HG02973 (cell line): ENCODE measurements around the gene SLC27A5.
"Not testable (repeated sequence)": the region's sequence is repeated elsewhere in the genome, so short reads cannot be mapped to it uniquely, and the experiment has no call there.

Source experiments
- ATAC-seq: cut with Tn5 transposase; IDR thresholded peaks from one replicate; pipeline ENCODE4 v1.9.1; 2021; ENCODE audit warnings: moderate library complexity; ENCODE audit not compliant: unreplicated experiment

SLC27A5 gene

DNA sequence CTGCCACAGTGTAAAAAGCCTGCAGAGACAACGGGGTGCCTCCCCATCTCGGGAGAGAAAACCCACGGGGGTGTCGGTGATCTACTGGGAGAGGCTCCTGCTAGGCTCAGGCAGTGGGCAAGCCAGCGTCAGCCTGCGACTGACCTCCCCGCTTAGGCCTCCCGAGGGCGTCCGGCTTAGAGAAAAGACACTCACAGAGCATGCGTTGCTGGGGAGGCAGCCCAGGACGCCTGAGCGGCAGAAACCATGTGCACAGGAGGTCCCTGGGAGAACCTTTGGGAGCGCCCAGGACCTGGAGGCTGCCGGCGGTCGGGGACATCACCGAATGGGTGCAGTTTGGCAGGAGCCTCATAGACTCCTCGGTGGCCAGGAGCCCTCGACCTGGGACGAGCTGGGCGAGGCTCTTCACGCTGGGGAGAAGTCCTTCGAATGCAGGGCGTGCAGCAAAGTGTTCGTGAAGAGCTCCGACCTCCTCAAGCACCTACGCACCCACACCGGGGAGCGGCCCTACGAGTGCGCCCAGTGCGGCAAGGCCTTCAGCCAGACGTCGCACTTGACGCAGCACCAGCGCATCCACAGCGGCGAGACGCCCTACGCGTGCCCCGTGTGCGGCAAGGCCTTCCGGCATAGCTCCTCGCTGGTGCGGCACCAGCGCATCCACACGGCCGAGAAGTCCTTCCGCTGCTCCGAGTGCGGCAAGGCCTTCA, 40.8 kb downstream of the SLC27A5 start:
- ATAC-seq = not testable (repeated sequence)

GRCh38 chr19:58469241-58470013, 42.4 kb downstream of the SLC27A5 start:
- no peak for ATAC-seq

GRCh38 chr19:58468216-58468839, 43.5 kb downstream of the SLC27A5 start:
- ATAC-seq = no peak

- peak; percentile 92 for ATAC-seq
Measured at GRCh38 chr19:58466760-58467589, 44.8 kb downstream of the SLC27A5 start, which contains the start of gene ZNF324. TSS of gene ZNF324 (plus strand) at chr19:58467080. CDS start at chr19:58469186, 2,106 bp downstream.

DNA sequence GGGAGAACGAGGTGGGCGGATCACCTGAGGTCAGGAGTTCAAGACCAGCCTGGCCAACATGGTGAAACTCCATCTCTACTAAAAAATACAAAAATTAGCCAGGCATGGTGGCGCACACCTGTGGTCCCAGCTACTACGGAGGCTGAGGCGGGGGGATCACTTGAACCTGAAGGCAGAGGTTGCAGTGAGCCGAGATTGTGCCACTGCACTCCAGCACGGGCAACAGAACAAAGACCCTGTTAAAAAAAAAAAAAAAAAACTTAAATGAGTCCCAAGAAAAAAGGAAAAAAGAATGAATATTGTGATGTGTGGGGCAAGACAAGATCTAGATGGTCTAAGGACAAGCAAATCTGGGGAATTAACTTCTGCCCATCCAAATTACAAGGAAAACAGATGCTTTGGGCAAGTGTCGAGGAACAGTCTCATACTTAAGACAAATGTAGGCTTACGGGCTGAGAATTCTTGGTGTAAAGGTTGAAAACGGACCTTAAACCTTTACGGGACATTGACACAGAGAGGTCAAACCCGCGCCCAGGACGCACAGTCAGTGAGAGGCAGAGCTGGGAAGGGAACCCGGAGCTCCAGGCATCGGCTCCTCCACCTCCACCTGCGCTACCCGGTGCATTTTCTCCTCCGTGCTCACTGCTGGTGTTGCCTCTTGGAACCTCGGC, 45.6 kb downstream of the SLC27A5 start:
- ATAC-seq = peak; percentile 10

- ATAC-seq = no peak
Measured at GRCh38 chr19:58460039-58460438, 51.8 kb downstream of the SLC27A5 start.

DNA sequence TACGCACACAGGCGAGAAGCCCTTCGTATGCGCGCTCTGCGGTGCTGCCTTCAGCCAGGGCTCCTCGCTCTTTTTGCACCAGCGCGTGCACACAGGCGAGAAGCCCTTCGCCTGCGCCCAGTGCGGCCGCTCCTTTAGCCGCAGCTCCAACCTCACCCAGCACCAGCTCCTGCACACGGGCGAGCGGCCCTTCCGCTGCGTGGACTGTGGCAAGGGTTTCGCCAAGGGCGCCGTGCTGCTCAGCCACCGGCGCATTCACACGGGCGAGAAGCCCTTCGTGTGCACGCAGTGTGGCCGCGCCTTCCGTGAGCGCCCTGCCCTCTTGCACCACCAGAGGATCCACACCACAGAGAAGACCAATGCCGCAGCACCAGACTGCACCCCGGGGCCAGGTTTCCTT, 55.7 kb downstream of the SLC27A5 start:
- no peak for ATAC-seq

DNA sequence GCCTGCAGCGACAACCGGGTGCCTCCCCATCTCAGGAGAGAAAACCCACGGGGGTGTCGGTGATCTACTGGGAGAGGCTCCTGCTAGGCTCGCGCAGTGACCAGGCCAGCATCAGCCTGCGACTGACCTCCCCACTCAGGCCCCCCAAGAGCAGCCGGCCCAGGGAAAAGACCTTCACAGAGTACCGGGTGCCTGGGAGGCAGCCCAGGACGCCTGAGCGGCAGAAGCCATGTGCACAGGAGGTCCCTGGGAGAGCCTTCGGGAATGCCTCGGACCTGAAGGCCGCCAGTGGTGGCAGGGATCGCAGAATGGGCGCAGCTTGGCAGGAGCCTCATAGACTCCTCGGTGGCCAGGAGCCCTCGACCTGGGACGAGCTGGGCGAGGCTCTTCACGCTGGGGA, 56.5 kb downstream of the SLC27A5 start:
- no peak for ATAC-seq

GRCh38 chr19:58453743-58454142, 58.0 kb downstream of the SLC27A5 start:
- no peak for ATAC-seq

- peak; percentile 91 for ATAC-seq
Measured at GRCh38 chr19:58451358-58452101, 60.3 kb downstream of the SLC27A5 start, which contains the start of gene ZNF324B. TSS of gene ZNF324B (plus strand) at chr19:58451622. CDS start at chr19:58453702, 2,080 bp downstream.

GRCh38 chr19:58450856-58451357, 60.9 kb downstream of the SLC27A5 start:
- ATAC-seq = peak; percentile 7

DNA sequence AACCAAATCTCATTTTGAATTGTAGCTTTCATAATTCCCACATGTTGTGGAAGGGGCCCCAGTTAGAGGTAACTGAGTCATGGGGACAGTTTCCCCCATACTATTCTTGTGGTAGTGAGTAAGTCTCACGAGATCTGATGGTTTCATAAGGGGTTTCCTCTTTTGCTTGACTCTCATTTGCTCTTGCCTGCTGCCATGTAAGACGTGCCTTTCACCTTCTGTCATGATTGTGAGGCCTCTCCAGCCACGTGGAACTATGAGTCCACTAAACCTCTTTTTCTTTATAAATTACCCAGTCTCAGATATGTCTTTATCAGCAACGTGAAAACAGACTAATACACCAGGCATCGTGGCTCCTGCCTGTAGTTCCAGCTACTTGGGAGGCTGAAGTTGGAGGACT, 61.8 kb downstream of the SLC27A5 start:
- not testable (repeated sequence) for ATAC-seq

- ATAC-seq = not testable (repeated sequence)
Measured at GRCh38 chr19:58448860-58449259, 62.9 kb downstream of the SLC27A5 start.
